ENCODE data around the gene COX6A2.

Gene COX6A2

GRCh38 chr16:31467151-31467773 is 39.1 kb upstream of the COX6A2 start:
- H3K9ac ChIP-seq, result no peak overlapping the region
- no peaks in the 10 kb centered on the region for H3K4me1 ChIP-seq (ENCODE audit: low read depth, poor library complexity, severe bottlenecking)
- H3K4me2 ChIP-seq, result no peak overlapping the region
- no peaks in the 10 kb centered on the region for H3K36me3 ChIP-seq (ENCODE audit: insufficient read depth)
- TF ChIP-seq, protein P1, sequence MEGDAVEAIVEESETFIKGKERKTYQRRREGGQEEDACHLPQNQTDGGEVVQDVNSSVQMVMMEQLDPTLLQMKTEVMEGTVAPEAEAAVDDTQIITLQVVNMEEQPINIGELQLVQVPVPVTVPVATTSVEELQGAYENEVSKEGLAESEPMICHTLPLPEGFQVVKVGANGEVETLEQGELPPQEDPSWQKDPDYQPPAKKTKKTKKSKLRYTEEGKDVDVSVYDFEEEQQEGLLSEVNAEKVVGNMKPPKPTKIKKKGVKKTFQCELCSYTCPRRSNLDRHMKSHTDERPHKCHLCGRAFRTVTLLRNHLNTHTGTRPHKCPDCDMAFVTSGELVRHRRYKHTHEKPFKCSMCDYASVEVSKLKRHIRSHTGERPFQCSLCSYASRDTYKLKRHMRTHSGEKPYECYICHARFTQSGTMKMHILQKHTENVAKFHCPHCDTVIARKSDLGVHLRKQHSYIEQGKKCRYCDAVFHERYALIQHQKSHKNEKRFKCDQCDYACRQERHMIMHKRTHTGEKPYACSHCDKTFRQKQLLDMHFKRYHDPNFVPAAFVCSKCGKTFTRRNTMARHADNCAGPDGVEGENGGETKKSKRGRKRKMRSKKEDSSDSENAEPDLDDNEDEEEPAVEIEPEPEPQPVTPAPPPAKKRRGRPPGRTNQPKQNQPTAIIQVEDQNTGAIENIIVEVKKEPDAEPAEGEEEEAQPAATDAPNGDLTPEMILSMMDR (conservative IDR thresholded peaks at IDR 0.05; ENCODE audit: low read depth, low read length), result no peak
- H3K79me2 ChIP-seq (ENCODE audit: insufficient read depth, low read depth), result no peaks in the 10 kb centered on the region
- no peak overlapping the region for H2AFZ ChIP-seq (ENCODE audit: low read depth)
- no peaks in the 10 kb centered on the region for H4K20me1 ChIP-seq (ENCODE audit: insufficient read depth)
- H3K4me3 ChIP-seq (IDR thresholded peaks at IDR 0.05; ENCODE audit: insufficient read depth, low read depth, low read length), result no peak overlapping the region
- no peaks in the 10 kb centered on the region for H3K27me3 ChIP-seq (ENCODE audit: insufficient read depth, low read depth)
- H3K27ac ChIP-seq, result no peak overlapping the region

- H3K79me2 ChIP-seq (ENCODE audit: insufficient read depth, low read depth), result no peaks in the 10 kb centered on the region
- no peak overlapping the region for H3K4me3 ChIP-seq (IDR thresholded peaks at IDR 0.05; ENCODE audit: insufficient read depth, low read depth, low read length)
- TF ChIP-seq, protein P1 (conservative IDR thresholded peaks at IDR 0.05; ENCODE audit: low read depth, low read length), result no peak
- no peak overlapping the region for H3K9ac ChIP-seq
- H4K20me1 ChIP-seq (ENCODE audit: insufficient read depth), result no peaks in the 10 kb centered on the region
- no peak overlapping the region for H3K4me2 ChIP-seq
- H3K27ac ChIP-seq, result no peak overlapping the region
- H3K27me3 ChIP-seq (ENCODE audit: insufficient read depth, low read depth), result no peaks in the 10 kb centered on the region
- no peaks in the 10 kb centered on the region for H3K4me1 ChIP-seq (ENCODE audit: low read depth, poor library complexity, severe bottlenecking)
- H2AFZ ChIP-seq (ENCODE audit: low read depth), result no peak overlapping the region
- H3K36me3 ChIP-seq (ENCODE audit: insufficient read depth), result no peaks in the 10 kb centered on the region
Observed at GRCh38 chr16:31466381-31466841, 38.3 kb upstream of the COX6A2 start.

- TF ChIP-seq, protein P1 (conservative IDR thresholded peaks at IDR 0.05; ENCODE audit: low read depth, low read length), result no peak
Observed at GRCh38 chr16:31465788-31466370, 37.7 kb upstream of the COX6A2 start.

GRCh38 chr16:31464781-31465260 is 36.7 kb upstream of the COX6A2 start:
- Histone ChIP-seq H2AFZ (ENCODE audit: low read depth) (no peak overlapping the region), H3K9ac (no peak overlapping the region), H3K4me2 (no peak overlapping the region), H3K4me1 (ENCODE audit: low read depth, poor library complexity, severe bottlenecking) (peaks cover 11% of the 10 kb centered on the region), H3K79me2 (ENCODE audit: insufficient read depth, low read depth) (peaks cover 10% of the 10 kb centered on the region; the same call in 1 of the 2 replicates), H3K27ac (no peak overlapping the region), H3K27me3 (ENCODE audit: insufficient read depth, low read depth) (no peaks in the 10 kb centered on the region), H3K36me3 (ENCODE audit: insufficient read depth) (no peaks in the 10 kb centered on the region), H3K4me3 (IDR thresholded peaks at IDR 0.05; ENCODE audit: insufficient read depth, low read depth, low read length) (no peak overlapping the region), H4K20me1 (ENCODE audit: insufficient read depth) (no peaks in the 10 kb centered on the region)
- TF ChIP-seq, protein P1 (conservative IDR thresholded peaks at IDR 0.05; ENCODE audit: low read depth, low read length), result no peak

More at GRCh38 chr16:31465788-31466370, 37.7 kb upstream of the COX6A2 start:
- no peak overlapping the region for H3K4me2 ChIP-seq
- H3K27ac ChIP-seq, result no peak overlapping the region
- peaks cover 1% of the 10 kb centered on the region; the same call in 1 of the 2 replicates for H3K79me2 ChIP-seq (ENCODE audit: insufficient read depth, low read depth)
- H4K20me1 ChIP-seq (ENCODE audit: insufficient read depth), result no peaks in the 10 kb centered on the region
- peaks cover 2% of the 10 kb centered on the region for H3K4me1 ChIP-seq (ENCODE audit: low read depth, poor library complexity, severe bottlenecking)
- H2AFZ ChIP-seq (ENCODE audit: low read depth), result no peak overlapping the region
- no peak overlapping the region for H3K4me3 ChIP-seq (IDR thresholded peaks at IDR 0.05; ENCODE audit: insufficient read depth, low read depth, low read length)
- no peaks in the 10 kb centered on the region for H3K27me3 ChIP-seq (ENCODE audit: insufficient read depth, low read depth)
- H3K36me3 ChIP-seq (ENCODE audit: insufficient read depth), result no peaks in the 10 kb centered on the region
- no peak overlapping the region for H3K9ac ChIP-seq
